Measurements from ENCODE around the gene PBXIP1.

GRCh38 chr1:154896771-154897286 lies 59.1 kb downstream of the PBXIP1 start:
- no peak for TF ChIP-seq CTCF (IDR thresholded peaks at IDR 0.05)
- TF ChIP-seq POLR2A (IDR thresholded peaks at IDR 0.05): no peak
